A549 (cell line): ENCODE results near the gene GRK3. TPM values are rescaled to one million over a fixed set of nuclear protein-coding genes. Genes with fewer than 3 reads are reported as not detected.
"Not testable (repeated sequence)": the region's sequence is repeated elsewhere in the genome, so short reads cannot be mapped to it uniquely, and the experiment has no call there.

ENCODE experiments used
- ATAC-seq, 2 experiments: fragments of 200-7000 bp in 1 of 2; fragments of >200 bp in 1 of 2; cut with Nextera tagmentation in 1 of 2; cut with Tn5 transposase in 1 of 2; 3 replicates each; pipeline versions ENCODE4 v1.8.0 to v1.9.1; 2018 to 2020; ENCODE audit warnings: mild to moderate bottlenecking in 1 of 2, moderate library complexity in 1 of 2
- CTCF ChIA-PET: fragments of 300-600 bp; sonication (Branson Sonifier 250); formaldehyde crosslinking; extraction: SDS; loops from one replicate; lab custom pipeline; 2021; ENCODE audit warnings: antibody characterized with exemption, inconsistent platforms; lab: Yijun Ruan, JAX
- POLR2A ChIA-PET: fragments of 350-600 bp; formaldehyde crosslinking; extraction: SDS; loops from one replicate; lab custom pipeline; 2021; ENCODE audit warnings: antibody characterized with exemption, inconsistent platforms; lab: Yijun Ruan, JAX
- DNase-seq, 2 experiments: peaks; one replicate each; pipeline versions ENCODE4 v3.0.0 to v3.0.0-alpha.2; 2011 to 2016; ENCODE audit warnings: low read depth in 1 of 2, low spot score in 1 of 2
- FAIRE-seq: peaks from 2 replicates; lab custom pipeline; 2011; peaks lifted over from hg19 to GRCh38; lab: Jason Lieb, UNC
- H3K27ac ChIP-seq, 2 experiments: fragments of >200 bp; sonication (Bioruptor Twin); formaldehyde crosslinking; 3 replicates each; pipeline ENCODE4 v1.5.1; 2016 to 2017
- H3K4me1 ChIP-seq: fragments of >200 bp; sonication (Bioruptor Twin); formaldehyde crosslinking; 3 replicates; pipeline ENCODE4 v1.6.1; 2016
- H3K4me2 ChIP-seq: fragments of >200 bp; sonication (Bioruptor Twin); formaldehyde crosslinking; 3 replicates; pipeline ENCODE4 v1.6.1; 2016
- H3K4me3 ChIP-seq: fragments of >200 bp; sonication (Bioruptor Twin); formaldehyde crosslinking; 3 replicates; pipeline ENCODE4 v1.5.1; 2016
- H3K9me3 ChIP-seq: fragments of >200 bp; sonication (Bioruptor Twin); formaldehyde crosslinking; 3 replicates; pipeline ENCODE4 v1.6.1; 2016
- CBX2 ChIP-seq: fragments of 200-600 bp; sonication (generic); IDR thresholded peaks from 2 replicates; pipeline ENCODE4 v1.6.1; 2016; ENCODE audit warnings: low read depth, mild to moderate bottlenecking, borderline replicate concordance
- CBX8 ChIP-seq: fragments of 200-600 bp; sonication (generic); IDR thresholded peaks from 2 replicates; pipeline ENCODE4 v1.6.1; 2016
- CEBPB ChIP-seq, 2 experiments: fragments of >200 bp in 1 of 2; sonication (Bioruptor Twin) in 1 of 2; formaldehyde crosslinking in 1 of 2; IDR thresholded peaks; 2 replicates each; pipeline ENCODE4 v1.6.1; 2012 to 2016
- ESRRA ChIP-seq: fragments of 150-350 bp; IDR thresholded peaks from 2 replicates; pipeline ENCODE4 v1.6.1; 2014; ENCODE audit warnings: mild to moderate bottlenecking, low read length, borderline replicate concordance
- FOSB ChIP-seq: fragments of 250-450 bp; sonication (Bioruptor Pico); IDR thresholded peaks from 2 replicates; pipeline ENCODE4 v1.5.0; 2020; ENCODE audit warnings: mild to moderate bottlenecking, moderate library complexity
- FOSL2 ChIP-seq, 2 experiments: fragments of 450-650 bp in 1 of 2; fragments of >200 bp in 1 of 2; sonication (Bioruptor Twin) in 1 of 2; formaldehyde crosslinking; IDR thresholded peaks; 2 replicates each; pipeline versions ENCODE4 v1.5.0 to v1.6.1; 2016 to 2020; ENCODE audit warnings: mild to moderate bottlenecking in 1 of 2, moderate library complexity in 1 of 2
- HOXA7 ChIP-seq: fragments of 250-450 bp; sonication (Bioruptor Pico); IDR thresholded peaks from 2 replicates; pipeline ENCODE4 v1.5.0; 2020; ENCODE audit warnings: mild to moderate bottlenecking, moderate library complexity
- HOXB5 ChIP-seq: fragments of 250-450 bp; sonication (Bioruptor Pico); IDR thresholded peaks from 2 replicates; pipeline ENCODE4 v1.5.0; 2020; ENCODE audit warnings: mild to moderate bottlenecking, moderate library complexity
- JUNB ChIP-seq: fragments of >200 bp; sonication (Bioruptor Twin); formaldehyde crosslinking; IDR thresholded peaks from 2 replicates; pipeline ENCODE4 v1.6.1; 2016
- MAFK ChIP-seq: fragments of 450-650 bp; IDR thresholded peaks from 2 replicates; pipeline ENCODE4 v1.6.1; 2014; ENCODE audit not compliant: partially characterized antibody
- PHF8 ChIP-seq: fragments of 200-600 bp; sonication (generic); IDR thresholded peaks from 2 replicates; pipeline ENCODE4 v1.6.1; 2016; ENCODE audit warnings: low read depth, mild to moderate bottlenecking, antibody characterized with exemption, moderate library complexity, borderline replicate concordance
- RAD21 ChIP-seq, 2 experiments: fragments of >200 bp in 1 of 2; sonication (Bioruptor Twin) in 1 of 2; formaldehyde crosslinking in 1 of 2; IDR thresholded peaks in 1 of 2; conservative IDR thresholded peaks in 1 of 2; 2 replicates in 1 of 2; 3 replicates in 1 of 2; pipeline ENCODE4 v1.6.1; 2012 to 2018; ENCODE audit warnings: inconsistent platforms in 1 of 2
- SMC3 ChIP-seq: fragments of >200 bp; sonication (Bioruptor Twin); formaldehyde crosslinking; IDR thresholded peaks from 3 replicates; pipeline ENCODE4 v1.6.1; 2018; ENCODE audit warnings: inconsistent platforms
- TP53 ChIP-seq: fragments of 250-450 bp; sonication (Bioruptor Pico); IDR thresholded peaks from 2 replicates; pipeline ENCODE4 v1.5.0; 2021; ENCODE audit warnings: mild to moderate bottlenecking, moderate library complexity
- USF2 ChIP-seq: fragments of 450-650 bp; IDR thresholded peaks from 2 replicates; pipeline ENCODE4 v1.6.1; 2014; ENCODE audit warnings: antibody characterized with exemption
- ZFP36 ChIP-seq: fragments of 450-650 bp; IDR thresholded peaks from 2 replicates; pipeline ENCODE4 v1.6.1; 2014; ENCODE audit warnings: borderline replicate concordance; ENCODE audit not compliant: partially characterized antibody
- WGBS: methylation state at CpG from one replicate; pipeline ENCODE4 v1.1.6; 2017; ENCODE audit errors: missing lambda C conversion rate; 5-methylcytosine and 5-hydroxymethylcytosine counted together
- polyA plus RNA-seq, 4 experiments: library from polyadenylated mRNA; depleted of rRNA in 3 of 4; stranded (reverse); fragments of >200 nt; fragmentation: RNase III in 1 of 4; extraction: RNeasy Plus Mini Kit Qiagen cat#74134 plus additional on column Dnase treatment in 1 of 4; gene quantifications; 2 replicates in 3 of 4; 3 replicates in 1 of 4; pipeline ENCODE4 v1.2.3, GENCODE V29; 2011 to 2017
- TF ChIP-seq, protein P1 (sequence below): fragments of >200 bp; sonication (Bioruptor Twin); formaldehyde crosslinking; IDR thresholded peaks from 3 replicates; pipeline ENCODE4 v1.6.1; 2016
- TF ChIP-seq, protein P2 (sequence below): fragments of >200 bp; sonication (Bioruptor Twin); formaldehyde crosslinking; IDR thresholded peaks from 2 replicates; pipeline ENCODE4 v1.6.1; 2016
- TF ChIP-seq, protein P3 (sequence below): IDR thresholded peaks from 2 replicates; pipeline ENCODE4 v1.6.1; 2012

The GRK3 gene
- polyA plus RNA-seq, 2 of the 4 experiments (the other 2 are of a cell fraction) = 3.9 to 6.5 TPM

- no peak for FAIRE-seq
- peak; percentile 15 for TF ChIP-seq MAFK
- no peak for TF ChIP-seq USF2
- Histone ChIP-seq H3K4me3 (no peak overlapping the region), H3K4me1 (peaks cover 9% of the 10 kb centered on the region; the same call in 2 of the 3 replicates), H3K4me2 (peak overlapping the region; percentile 94; the same call in 2 of the 3 replicates), H3K9me3 (no peaks in the 10 kb centered on the region), H3K27ac (no peak overlapping the region)
- no peak for ATAC-seq
- CTCF ChIA-PET = interaction anchor here (0.6 to 0.7 kb wide), 2 partner anchors 33 to 207 kb away, joined by 3 read pairs; no protein-coding TSS in a partner anchor
- DNase-seq = no peak
- POLR2A ChIA-PET = no interaction called here
- WGBS = 91% methylated on average over 5 of the region's 5 CpGs
Observed at GRCh38 chr22:25566186-25566897, 1.9 kb downstream of the GRK3 start.

GRCh38 chr22:25566898-25567235 lies 2.4 kb downstream of the GRK3 start:
- Histone ChIP-seq H3K4me2 (no peak overlapping the region), H3K27ac (no peak overlapping the region), H3K4me1 (peaks cover 9% of the 10 kb centered on the region; the same call in 2 of the 3 replicates)
- FAIRE-seq (no peak), ATAC-seq (no peak), DNase-seq (no peak)
- 69% methylated on average over 2 of the region's 2 CpGs for WGBS
- CTCF ChIA-PET = interaction anchor here (0.7 kb wide), 1 partner anchor 207 kb away, joined by 3 read pairs; no protein-coding TSS in a partner anchor
- no peak for TF ChIP-seq TP53
- TF ChIP-seq RAD21 (conservative IDR thresholded peaks at IDR 0.05 in 1 of 2, IDR thresholded peaks at IDR 0.05 in 1 of 2) = no peak
- TF ChIP-seq JUNB = no peak
- TF ChIP-seq ESRRA = no peak
- TF ChIP-seq, protein P1, sequence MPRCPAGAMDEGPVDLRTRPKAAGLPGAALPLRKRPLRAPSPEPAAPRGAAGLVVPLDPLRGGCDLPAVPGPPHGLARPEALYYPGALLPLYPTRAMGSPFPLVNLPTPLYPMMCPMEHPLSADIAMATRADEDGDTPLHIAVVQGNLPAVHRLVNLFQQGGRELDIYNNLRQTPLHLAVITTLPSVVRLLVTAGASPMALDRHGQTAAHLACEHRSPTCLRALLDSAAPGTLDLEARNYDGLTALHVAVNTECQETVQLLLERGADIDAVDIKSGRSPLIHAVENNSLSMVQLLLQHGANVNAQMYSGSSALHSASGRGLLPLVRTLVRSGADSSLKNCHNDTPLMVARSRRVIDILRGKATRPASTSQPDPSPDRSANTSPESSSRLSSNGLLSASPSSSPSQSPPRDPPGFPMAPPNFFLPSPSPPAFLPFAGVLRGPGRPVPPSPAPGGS = no peak
- TF ChIP-seq, all 56 proteins: peak for 0
- POLR2A ChIA-PET = no interaction called here
- Histone ChIP-seq H3K9me3 (no peaks in the 10 kb centered on the region), H3K4me3 (no peak overlapping the region)

- Histone ChIP-seq H3K9me3 (no peaks in the 10 kb centered on the region), H3K27ac (no peak overlapping the region), H3K4me1 (peaks cover 9% of the 10 kb centered on the region; the same call in 2 of the 3 replicates), H3K4me3 (no peak overlapping the region), H3K4me2 (no peak overlapping the region)
- ATAC-seq (no peak), FAIRE-seq (no peak), DNase-seq (no peak)
- ChIA-PET CTCF (interaction anchor here (0.8 to 1.8 kb wide), 2 partner anchors 134 to 205 kb away, joined by 4 read pairs; no protein-coding TSS in a partner anchor), POLR2A (no interaction called here)
- WGBS = 93% methylated on average over 1 of the region's 1 CpG
- peak; percentile 15 to 38; a peak in 2 of 5 replicates for TF ChIP-seq RAD21 (conservative IDR thresholded peaks at IDR 0.05 in 1 of 2, IDR thresholded peaks at IDR 0.05 in 1 of 2)
- no peak for TF ChIP-seq CBX2
- no peak for TF ChIP-seq ZFP36
- peak; percentile 25; the same call in 1 of the 3 replicates for TF ChIP-seq SMC3
Observed at GRCh38 chr22:25567251-25567675, 2.8 kb downstream of the GRK3 start.

- DNase-seq, H3K27ac ChIP-seq, H3K4me1 ChIP-seq, ATAC-seq, POLR2A ChIA-PET, H3K4me2 ChIP-seq, H3K9me3 ChIP-seq, FAIRE-seq, H3K4me3 ChIP-seq: not testable (repeated sequence)
- CTCF ChIA-PET = interaction anchor here (0.8 to 1.8 kb wide), 2 partner anchors 133 to 205 kb away, joined by 4 read pairs; no protein-coding TSS in a partner anchor
- WGBS = 61% methylated on average over 2 of the region's 2 CpGs
Observed at GRCh38 chr22:25568066-25568465, 3.6 kb downstream of the GRK3 start.

- DNase-seq = no peak
- FAIRE-seq = no peak
- Histone ChIP-seq H3K4me3 (no peak overlapping the region), H3K27ac (no peak overlapping the region), H3K9me3 (no peaks in the 10 kb centered on the region), H3K4me2 (no peak overlapping the region), H3K4me1 (peaks cover 9% of the 10 kb centered on the region; the same call in 2 of the 3 replicates)
- ChIA-PET POLR2A (no interaction called here), CTCF (interaction anchor here (0.6 kb wide), 1 partner anchor 139 kb away, joined by 3 read pairs; no protein-coding TSS in a partner anchor)
- WGBS = 82% methylated on average over 9 of the region's 9 CpGs
- ATAC-seq = no peak
- TF ChIP-seq HOXA7 (CRISPR knock-in tag) = no peak
- no peak for TF ChIP-seq USF2
- TF ChIP-seq, protein P2, sequence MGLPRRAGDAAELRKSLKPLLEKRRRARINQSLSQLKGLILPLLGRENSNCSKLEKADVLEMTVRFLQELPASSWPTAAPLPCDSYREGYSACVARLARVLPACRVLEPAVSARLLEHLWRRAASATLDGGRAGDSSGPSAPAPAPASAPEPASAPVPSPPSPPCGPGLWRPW = no peak
- TF ChIP-seq, protein P3, sequence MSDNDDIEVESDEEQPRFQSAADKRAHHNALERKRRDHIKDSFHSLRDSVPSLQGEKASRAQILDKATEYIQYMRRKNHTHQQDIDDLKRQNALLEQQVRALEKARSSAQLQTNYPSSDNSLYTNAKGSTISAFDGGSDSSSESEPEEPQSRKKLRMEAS = no peak
- no peak for TF ChIP-seq HOXB5 (CRISPR knock-in tag)
- no peak for TF ChIP-seq FOSB (CRISPR knock-in tag)
- TF ChIP-seq, protein P1 = no peak
- TF ChIP-seq CEBPB (IDR thresholded peaks at IDR 0.05) = no peak
- TF ChIP-seq PHF8 = no peak
- TF ChIP-seq CBX8 = no peak
- no peak for TF ChIP-seq TP53
- no peak for TF ChIP-seq FOSL2 (IDR thresholded peaks at IDR 0.05)
- no peak for TF ChIP-seq FOSL2 (CRISPR knock-in tag; IDR thresholded peaks at IDR 0.05)
Observed at GRCh38 chr22:25569361-25569760, 4.9 kb downstream of the GRK3 start.
